ENCODE data around the gene TMEM126B.

- TF ChIP-seq CTCF (conservative IDR thresholded peaks at IDR 0.05; ENCODE audit: low read length), result no peak
- no peak for TF ChIP-seq EZH2phosphoT487 (IDR thresholded peaks at IDR 0.05; ENCODE audit: borderline replicate concordance)
Measured at GRCh38 chr11:85627332-85627997, 928 bp upstream of the TMEM126B start, which contains the start of gene DLG2.
